Peyer's patch (tissue), 4 donors: Measurements from ENCODE around the gene WSB2.

Experiments used
- POLR2A ChIP-seq, 2 donors: fragments of 450-650 bp; IDR thresholded peaks; one replicate each; pipeline ENCODE4 v1.5.1; 2017; ENCODE audit warnings: antibody characterized with exemption in 2 of 2, mild to moderate bottlenecking in 2 of 2, moderate library complexity in 2 of 2
- TF ChIP-seq, protein P1 (sequence below), 6 experiments: fragments of 450-650 bp in 4 of 6; fragments of 200-600 bp in 2 of 6; sonication (generic) in 1 of 6; IDR thresholded peaks; one replicate each; pipeline ENCODE4 v1.5.1; 2017 to 2019; ENCODE audit warnings: antibody characterized with exemption in 6 of 6, mild to moderate bottlenecking in 3 of 6, moderate library complexity in 1 of 6

DNA sequence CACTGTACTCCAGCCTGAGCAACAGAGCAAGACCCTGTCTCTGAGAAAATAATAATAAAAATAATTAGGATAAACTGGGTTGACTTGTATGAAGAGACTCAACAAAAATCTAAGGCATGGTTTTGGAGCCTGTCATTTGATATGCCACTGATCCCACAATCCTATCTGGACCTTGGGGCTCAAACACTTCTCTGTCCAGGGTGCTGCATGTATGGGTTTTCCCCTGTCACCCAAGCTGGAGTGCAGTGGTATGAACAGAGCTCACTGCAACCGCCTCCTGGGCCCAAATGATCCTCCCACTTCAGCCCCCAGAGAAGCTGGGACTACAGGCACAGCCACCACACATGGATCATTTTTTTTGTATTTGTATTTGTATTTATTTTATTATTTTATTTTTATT, 48.1 kb upstream of the WSB2 start:
- TF ChIP-seq, protein P1, sequence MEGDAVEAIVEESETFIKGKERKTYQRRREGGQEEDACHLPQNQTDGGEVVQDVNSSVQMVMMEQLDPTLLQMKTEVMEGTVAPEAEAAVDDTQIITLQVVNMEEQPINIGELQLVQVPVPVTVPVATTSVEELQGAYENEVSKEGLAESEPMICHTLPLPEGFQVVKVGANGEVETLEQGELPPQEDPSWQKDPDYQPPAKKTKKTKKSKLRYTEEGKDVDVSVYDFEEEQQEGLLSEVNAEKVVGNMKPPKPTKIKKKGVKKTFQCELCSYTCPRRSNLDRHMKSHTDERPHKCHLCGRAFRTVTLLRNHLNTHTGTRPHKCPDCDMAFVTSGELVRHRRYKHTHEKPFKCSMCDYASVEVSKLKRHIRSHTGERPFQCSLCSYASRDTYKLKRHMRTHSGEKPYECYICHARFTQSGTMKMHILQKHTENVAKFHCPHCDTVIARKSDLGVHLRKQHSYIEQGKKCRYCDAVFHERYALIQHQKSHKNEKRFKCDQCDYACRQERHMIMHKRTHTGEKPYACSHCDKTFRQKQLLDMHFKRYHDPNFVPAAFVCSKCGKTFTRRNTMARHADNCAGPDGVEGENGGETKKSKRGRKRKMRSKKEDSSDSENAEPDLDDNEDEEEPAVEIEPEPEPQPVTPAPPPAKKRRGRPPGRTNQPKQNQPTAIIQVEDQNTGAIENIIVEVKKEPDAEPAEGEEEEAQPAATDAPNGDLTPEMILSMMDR (IDR thresholded peaks at IDR 0.05): no peak
- TF ChIP-seq POLR2A (IDR thresholded peaks at IDR 0.05): no peak
